ENCODE measurements around the gene RPGR.

RPGR gene

GRCh38 chrX:38273453-38273852 lies 53.9 kb downstream of the RPGR start:
- FAIRE-seq (no peak), DNase-seq (ENCODE audit: insufficient read length, low spot score) (no peak)
- TF ChIP-seq POLR2A (IDR thresholded peaks at IDR 0.05; ENCODE audit: low read depth, low read length), result no peak

GRCh38 chrX:38271154-38271716 lies 56.1 kb downstream of the RPGR start:
- TF ChIP-seq SPI1 (IDR thresholded peaks at IDR 0.05; ENCODE audit: low read depth, low read length), result peak; percentile 88
- TF ChIP-seq POLR2AphosphoS5 (IDR thresholded peaks at IDR 0.05; ENCODE audit: low read depth, low read length), result no peak
- FAIRE-seq (no peak), DNase-seq (ENCODE audit: insufficient read length, low spot score) (no peak)

GRCh38 chrX:38268011-38268410 lies 59.3 kb downstream of the RPGR start:
- no peak for TF ChIP-seq TAF1 (IDR thresholded peaks at IDR 0.05; ENCODE audit: low read depth, low read length)
- no peak for TF ChIP-seq POLR2A (IDR thresholded peaks at IDR 0.05; ENCODE audit: low read depth, low read length)
- no peak for TF ChIP-seq POU2F2 (IDR thresholded peaks at IDR 0.05; ENCODE audit: low read depth, low read length)
- TF ChIP-seq SPI1 (IDR thresholded peaks at IDR 0.05; ENCODE audit: low read depth, low read length), result no peak
- TF ChIP-seq PAX5 (IDR thresholded peaks at IDR 0.05; ENCODE audit: insufficient read depth, low read length, severe bottlenecking), result no peak
- TF ChIP-seq POLR2AphosphoS5 (IDR thresholded peaks at IDR 0.05; ENCODE audit: low read depth, low read length), result no peak

GRCh38 chrX:38262715-38263620 lies 64.3 kb downstream of the RPGR start:
- DNase-seq (ENCODE audit: insufficient read length, low spot score) (no peak), FAIRE-seq (no peak)
- no peak for TF ChIP-seq SPI1 (IDR thresholded peaks at IDR 0.05; ENCODE audit: low read depth, low read length)
- TF ChIP-seq POLR2A (IDR thresholded peaks at IDR 0.05; ENCODE audit: low read depth, low read length), result no peak
- TF ChIP-seq PAX5 (IDR thresholded peaks at IDR 0.05; ENCODE audit: insufficient read depth, low read length, severe bottlenecking), result no peak
- no peak for TF ChIP-seq POLR2AphosphoS5 (IDR thresholded peaks at IDR 0.05; ENCODE audit: low read depth, low read length)
- TF ChIP-seq TAF1 (IDR thresholded peaks at IDR 0.05; ENCODE audit: low read depth, low read length), result no peak
- TF ChIP-seq POU2F2 (IDR thresholded peaks at IDR 0.05; ENCODE audit: low read depth, low read length), result no peak

More at GRCh38 chrX:38268011-38268410, 59.3 kb downstream of the RPGR start:
- FAIRE-seq (no peak), DNase-seq (ENCODE audit: insufficient read length, low spot score) (no peak)

GRCh38 chrX:38260231-38260630 lies 67.1 kb downstream of the RPGR start:
- no peak for TF ChIP-seq POLR2A (IDR thresholded peaks at IDR 0.05; ENCODE audit: low read depth, low read length)
- FAIRE-seq, result peak; percentile 61

GRCh38 chrX:38256019-38256418 lies 71.3 kb downstream of the RPGR start:
- TF ChIP-seq POU2F2 (IDR thresholded peaks at IDR 0.05; ENCODE audit: low read depth, low read length) (no peak), POLR2A (IDR thresholded peaks at IDR 0.05; ENCODE audit: low read depth, low read length) (no peak), SPI1 (IDR thresholded peaks at IDR 0.05; ENCODE audit: low read depth, low read length) (no peak), POLR2AphosphoS5 (IDR thresholded peaks at IDR 0.05; ENCODE audit: low read depth, low read length) (no peak), TAF1 (IDR thresholded peaks at IDR 0.05; ENCODE audit: low read depth, low read length) (no peak), PAX5 (IDR thresholded peaks at IDR 0.05; ENCODE audit: insufficient read depth, low read length, severe bottlenecking) (no peak)
- DNase-seq (ENCODE audit: insufficient read length, low spot score) (no peak), FAIRE-seq (no peak)

More at GRCh38 chrX:38260231-38260630, 67.1 kb downstream of the RPGR start:
- DNase-seq (ENCODE audit: insufficient read length, low spot score), result no peak

GRCh38 chrX:38249965-38250364 lies 77.3 kb downstream of the RPGR start:
- no peak for DNase-seq (ENCODE audit: insufficient read length, low spot score)
- no peak for FAIRE-seq
- TF ChIP-seq POLR2AphosphoS5 (IDR thresholded peaks at IDR 0.05; ENCODE audit: low read depth, low read length), result no peak
- TF ChIP-seq POLR2A (IDR thresholded peaks at IDR 0.05; ENCODE audit: low read depth, low read length), result no peak
- no peak for TF ChIP-seq SPI1 (IDR thresholded peaks at IDR 0.05; ENCODE audit: low read depth, low read length)
- TF ChIP-seq TAF1 (IDR thresholded peaks at IDR 0.05; ENCODE audit: low read depth, low read length), result no peak
- no peak for TF ChIP-seq PAX5 (IDR thresholded peaks at IDR 0.05; ENCODE audit: insufficient read depth, low read length, severe bottlenecking)
- no peak for TF ChIP-seq POU2F2 (IDR thresholded peaks at IDR 0.05; ENCODE audit: low read depth, low read length)

- no peak for FAIRE-seq
- TF ChIP-seq POU2F2 (IDR thresholded peaks at IDR 0.05; ENCODE audit: low read depth, low read length), result no peak
- TF ChIP-seq PAX5 (IDR thresholded peaks at IDR 0.05; ENCODE audit: insufficient read depth, low read length, severe bottlenecking), result no peak
- TF ChIP-seq POLR2AphosphoS5 (IDR thresholded peaks at IDR 0.05; ENCODE audit: low read depth, low read length), result no peak
- TF ChIP-seq TAF1 (IDR thresholded peaks at IDR 0.05; ENCODE audit: low read depth, low read length), result no peak
- no peak for TF ChIP-seq POLR2A (IDR thresholded peaks at IDR 0.05; ENCODE audit: low read depth, low read length)
- no peak for TF ChIP-seq SPI1 (IDR thresholded peaks at IDR 0.05; ENCODE audit: low read depth, low read length)
- no peak for DNase-seq (ENCODE audit: insufficient read length, low spot score)
These were observed 80.3 kb downstream of the RPGR start for GRCh38 chrX:38247051-38247450.

GRCh38 chrX:38240541-38240940 lies 86.8 kb downstream of the RPGR start:
- TF ChIP-seq PAX5 (IDR thresholded peaks at IDR 0.05; ENCODE audit: insufficient read depth, low read length, severe bottlenecking) (no peak), POLR2AphosphoS5 (IDR thresholded peaks at IDR 0.05; ENCODE audit: low read depth, low read length) (no peak), SPI1 (IDR thresholded peaks at IDR 0.05; ENCODE audit: low read depth, low read length) (no peak), POU2F2 (IDR thresholded peaks at IDR 0.05; ENCODE audit: low read depth, low read length) (no peak), TAF1 (IDR thresholded peaks at IDR 0.05; ENCODE audit: low read depth, low read length) (no peak), POLR2A (IDR thresholded peaks at IDR 0.05; ENCODE audit: low read depth, low read length) (no peak)
- no peak for FAIRE-seq
- DNase-seq (ENCODE audit: insufficient read length, low spot score), result no peak
